Duodenal mucosa (tissue), 2 donors: ENCODE data around the gene SMG5.
A peak's percentile ranks its signal among the peaks of the same experiment; 100 is the strongest.
"Not testable (repeated sequence)": the region's sequence is repeated elsewhere in the genome, so short reads cannot be mapped to it uniquely, and the experiment has no call there.

Source experiments
- H3K27ac ChIP-seq: one replicate; pipeline ENCODE4 v1.7.0; 2013; ENCODE audit warnings: low read depth, low read length
- H3K27me3 ChIP-seq, 2 donors: one replicate each; pipeline ENCODE4 v1.7.0; 2013; ENCODE audit warnings: low read length in 2 of 2, control low read depth in 1 of 2; ENCODE audit not compliant: insufficient read depth in 2 of 2, control insufficient read depth in 1 of 2
- H3K36me3 ChIP-seq, 2 donors: one replicate each; pipeline ENCODE4 v1.7.0; 2013; ENCODE audit warnings: low read length in 2 of 2, control low read depth in 1 of 2; ENCODE audit not compliant: insufficient read depth in 2 of 2, control insufficient read depth in 1 of 2
- H3K4me1 ChIP-seq, 2 donors: one replicate each; pipeline ENCODE4 v1.7.0; 2013; ENCODE audit warnings: low read length in 2 of 2, control low read depth in 1 of 2; ENCODE audit not compliant: insufficient read depth in 2 of 2, control insufficient read depth in 1 of 2
- H3K4me3 ChIP-seq, 2 donors: one replicate each; pipeline ENCODE4 v1.7.0; 2013; ENCODE audit warnings: low read length in 2 of 2, low read depth in 1 of 2
- H3K9ac ChIP-seq, 2 donors: one replicate each; pipeline ENCODE4 v1.7.0; 2013; ENCODE audit warnings: low read length in 2 of 2, low read depth in 1 of 2
- H3K9me3 ChIP-seq, 2 donors: one replicate each; pipeline ENCODE4 v1.7.0; 2013; ENCODE audit warnings: low read length in 2 of 2, control low read depth in 1 of 2; ENCODE audit not compliant: control insufficient read depth in 1 of 2

The SMG5 gene

DNA sequence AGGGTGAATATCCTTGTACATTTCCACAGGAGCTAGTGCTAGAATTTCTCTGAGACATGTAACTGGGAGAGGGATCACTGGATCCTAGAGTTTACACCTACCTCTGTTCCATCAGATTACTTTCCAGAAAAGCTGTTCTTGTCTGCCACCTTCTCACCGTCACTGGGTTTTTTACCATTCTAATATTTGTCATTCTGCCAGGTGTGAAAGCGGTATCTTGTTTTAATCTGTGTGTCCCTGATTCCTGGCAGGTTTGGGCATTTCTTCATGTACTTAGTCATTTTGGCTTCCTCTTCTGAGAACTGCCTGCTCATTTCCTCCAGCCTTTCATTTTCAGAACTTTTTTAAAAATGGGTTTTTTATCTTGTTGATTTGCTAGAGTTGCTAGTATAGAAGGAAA is 64.8 kb downstream of the SMG5 start:
- Histone ChIP-seq H3K36me3 (peaks cover 9 to 26% of the 10 kb centered on the region in 2 donors), H3K4me1 (peaks cover 7 to 13% of the 10 kb centered on the region in 2 donors), H3K9ac (no peak overlapping the region), H3K4me3 (no peak overlapping the region), H3K9me3 (no peaks in the 10 kb centered on the region), H3K27ac (no peak overlapping the region), H3K27me3 (no peaks in the 10 kb centered on the region)

DNA sequence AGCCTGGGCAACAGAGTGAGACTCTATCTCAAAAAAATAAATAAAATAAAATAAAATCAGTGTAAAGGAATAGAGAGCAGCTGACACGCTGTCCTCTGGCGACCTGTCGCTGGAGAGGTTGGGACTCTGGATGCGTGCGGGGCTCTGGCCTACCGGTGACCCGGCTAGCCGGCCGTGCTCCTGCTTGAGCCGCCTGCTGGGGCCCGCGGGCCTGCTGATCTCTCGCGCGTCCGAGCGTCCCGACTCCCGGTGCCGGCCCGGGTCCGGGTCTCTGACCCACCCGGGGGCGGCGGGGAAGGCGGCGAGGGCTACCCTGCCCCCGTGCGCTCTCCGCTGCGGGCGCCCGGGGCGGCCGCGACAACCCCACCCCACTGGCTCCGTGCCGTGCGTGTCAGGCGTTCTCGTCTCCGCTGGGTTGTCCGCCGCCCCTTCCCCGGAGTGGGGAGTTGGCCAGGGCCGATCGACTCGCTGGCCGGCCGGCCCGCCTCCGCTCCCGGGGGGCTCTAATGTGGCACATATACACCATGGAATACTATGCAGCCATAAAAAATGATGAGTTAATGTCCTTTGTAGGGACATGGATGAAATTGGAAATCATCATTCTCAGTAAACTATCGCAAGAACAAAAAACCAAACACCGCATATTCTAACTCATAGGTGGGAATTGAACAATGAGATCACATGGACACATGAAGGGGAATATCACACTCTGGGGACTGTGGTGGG is 66.1 kb downstream of the SMG5 start:
- Histone ChIP-seq H3K4me1 (peaks cover 13% of the 10 kb centered on the region in 2 donors), H3K36me3 (peaks cover under 1 to 17% of the 10 kb centered on the region in 2 donors)
- H3K9me3 ChIP-seq, H3K27ac ChIP-seq, H3K27me3 ChIP-seq, H3K4me3 ChIP-seq, H3K9ac ChIP-seq: not testable (repeated sequence)

DNA sequence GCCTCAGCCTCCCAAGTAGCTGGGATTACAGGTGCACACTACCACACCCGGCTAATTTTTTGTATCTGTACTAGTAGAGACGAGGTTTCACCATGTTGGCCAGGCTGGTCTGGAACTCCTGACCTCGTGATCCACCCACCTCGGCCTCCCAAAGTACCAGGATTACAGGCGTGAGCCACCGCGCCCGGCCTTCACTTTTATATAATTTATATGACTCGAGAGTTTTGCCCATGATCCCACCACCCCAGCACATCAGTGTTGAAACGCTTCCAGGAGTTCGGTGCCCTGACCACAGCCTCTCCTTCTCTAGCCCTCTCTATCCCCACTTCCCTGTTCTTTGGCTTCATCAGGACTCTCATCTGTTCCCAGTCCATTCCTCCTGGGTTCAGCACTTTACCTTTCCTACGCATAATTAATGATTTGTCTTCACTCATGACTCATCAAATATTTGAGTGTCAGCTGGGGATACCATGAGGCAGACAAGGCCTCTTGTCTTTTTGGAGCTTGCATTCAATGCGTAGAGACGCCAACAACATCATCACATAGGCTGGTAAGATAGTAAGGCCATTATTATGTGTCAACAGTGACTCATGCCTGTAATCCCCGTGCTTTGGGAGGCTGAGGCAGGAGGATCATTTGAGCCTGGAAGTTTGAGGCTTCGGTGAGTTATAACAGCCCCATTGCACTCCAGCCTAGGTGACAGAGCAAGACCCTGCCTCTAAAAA is 68.4 kb downstream of the SMG5 start:
- Histone ChIP-seq H3K4me3 (peak overlapping the region in 1 of 2 donors; percentile 66), H3K36me3 (peaks cover 9 to 22% of the 10 kb centered on the region in 2 donors), H3K27me3 (no peaks in the 10 kb centered on the region), H3K9me3 (no peaks in the 10 kb centered on the region), H3K9ac (no peak overlapping the region), H3K4me1 (peaks cover 13% of the 10 kb centered on the region in 2 donors), H3K27ac (no peak overlapping the region)

DNA sequence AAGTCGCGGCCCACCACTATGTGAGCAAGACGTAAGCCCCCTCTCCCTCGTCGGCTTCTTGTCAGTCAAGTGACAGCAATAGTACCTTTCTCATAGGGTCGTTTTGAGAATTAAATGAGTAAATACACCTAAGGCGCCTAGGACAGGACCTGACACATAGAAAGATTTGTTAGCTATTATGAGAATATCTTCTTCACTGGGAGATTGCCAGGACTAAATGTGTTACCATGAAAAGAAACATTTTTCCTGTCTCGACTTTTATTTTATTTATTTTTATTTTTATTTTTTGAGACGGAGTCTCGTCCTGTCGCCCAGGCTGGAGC is 69.0 kb downstream of the SMG5 start:
- Histone ChIP-seq H3K9ac (peak overlapping the region; percentile 84 to 98), H3K27ac (peak overlapping the region; percentile 93), H3K9me3 (no peaks in the 10 kb centered on the region), H3K27me3 (no peaks in the 10 kb centered on the region), H3K4me1 (peaks cover 13% of the 10 kb centered on the region in 2 donors), H3K4me3 (peak overlapping the region; percentile 66 to 95), H3K36me3 (peaks cover 9 to 27% of the 10 kb centered on the region in 2 donors)

DNA sequence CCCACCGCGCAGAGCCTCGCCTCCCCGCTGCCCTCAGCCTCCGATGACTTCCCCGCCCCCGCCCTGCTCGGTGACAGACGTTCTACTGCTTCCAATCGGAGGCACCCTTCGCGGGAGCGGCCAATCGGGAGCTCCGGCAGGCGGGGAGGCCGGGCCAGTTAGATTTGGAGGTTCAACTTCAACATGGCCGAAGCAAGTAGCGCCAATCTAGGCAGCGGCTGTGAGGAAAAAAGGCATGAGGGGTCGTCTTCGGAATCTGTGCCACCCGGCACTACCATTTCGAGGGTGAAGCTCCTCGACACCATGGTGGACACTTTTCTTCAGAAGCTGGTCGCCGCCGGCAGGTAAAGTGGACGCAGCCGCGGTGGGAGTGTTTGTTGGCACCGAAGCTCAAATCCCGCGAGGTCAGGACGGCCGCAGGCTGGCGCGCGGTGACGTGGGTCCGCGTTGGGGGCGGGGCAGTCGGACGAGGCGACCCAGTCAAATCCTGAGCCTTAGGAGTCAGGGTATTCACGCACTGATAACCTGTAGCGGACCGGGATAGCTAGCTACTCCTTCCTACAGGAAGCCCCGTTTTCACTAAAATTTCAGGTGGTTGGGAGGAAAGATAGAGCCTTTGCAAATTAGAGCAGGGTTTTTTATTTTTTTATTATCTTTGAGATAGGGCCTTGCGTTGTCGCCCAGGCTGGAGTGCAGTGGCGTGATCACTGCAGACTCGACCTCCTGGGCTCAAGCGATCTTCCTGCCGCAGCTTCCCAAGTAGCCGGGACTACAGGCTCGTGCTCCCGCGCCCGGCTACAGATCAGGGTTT is 69.6 kb downstream of the SMG5 start, which contains the start of gene PMF1:
PMF1 (plus strand) TSS at position 175 of the 811 bp plus-strand sequence; CDS start at position 184, 9 bp downstream.
- Histone ChIP-seq H3K27ac (peak within 1 kb of the TSS; percentile 93), H3K4me3 (peak within 1 kb of the TSS; percentile 66 to 95), H3K27me3 (no peaks in the 10 kb centered on the region), H3K4me1 (peaks cover 13% of the 10 kb centered on the region in 2 donors), H3K9ac (peak within 1 kb of the TSS; percentile 84 to 98), H3K9me3 (no peaks in the 10 kb centered on the region), H3K36me3 (peaks cover 9 to 30% of the 10 kb centered on the region in 2 donors)

DNA sequence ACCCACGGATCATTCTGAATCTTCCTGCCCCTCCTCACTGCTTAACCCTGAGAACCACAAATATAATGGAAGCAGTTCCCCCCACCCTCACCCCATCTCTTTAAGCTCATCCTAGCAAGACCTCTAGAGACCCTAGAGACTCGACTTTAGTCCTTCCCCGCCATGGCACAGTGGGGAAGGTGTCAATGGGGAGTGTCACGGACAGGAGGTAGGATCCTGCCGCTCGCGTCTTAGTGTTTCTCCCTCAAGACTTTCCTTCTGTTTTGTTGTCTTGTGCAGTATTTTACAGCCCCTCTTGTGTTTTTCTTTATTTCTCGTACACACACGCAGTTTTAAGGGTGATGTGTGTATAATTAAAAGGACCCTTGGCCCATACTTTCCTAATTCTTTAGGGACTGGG is 70.5 kb downstream of the SMG5 start:
- H3K4me3 ChIP-seq, result peak overlapping the region; percentile 66 to 95
- no peak overlapping the region for H3K27ac ChIP-seq
- H3K36me3 ChIP-seq, result peaks cover 9 to 36% of the 10 kb centered on the region in 2 donors
- peak overlapping the region; percentile 78 to 84 for H3K9ac ChIP-seq
- no peaks in the 10 kb centered on the region for H3K27me3 ChIP-seq
- H3K9me3 ChIP-seq, result no peaks in the 10 kb centered on the region
- H3K4me1 ChIP-seq, result peaks cover 6 to 13% of the 10 kb centered on the region in 2 donors

DNA sequence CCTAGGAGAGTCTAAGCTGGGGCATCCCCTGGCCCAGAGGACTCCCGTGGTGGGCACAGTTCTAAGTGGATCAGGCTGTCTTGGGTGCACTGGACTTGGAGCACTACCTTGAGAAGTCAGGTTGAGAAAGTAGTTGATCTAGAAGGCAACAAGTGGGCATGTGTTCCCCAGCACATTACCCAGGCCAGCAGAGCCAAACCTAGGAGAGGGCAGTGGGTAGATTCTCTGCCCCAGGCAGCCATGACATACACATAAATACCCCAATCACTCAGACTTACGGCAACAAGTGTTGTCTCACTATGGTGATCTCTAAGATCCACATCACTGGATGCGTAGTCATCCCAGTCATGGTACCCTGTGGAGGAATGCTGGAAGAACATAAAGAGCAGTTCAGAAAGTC is 71.4 kb downstream of the SMG5 start:
- H3K36me3 ChIP-seq, result peaks cover 9 to 40% of the 10 kb centered on the region in 2 donors
- H3K27ac ChIP-seq, result no peak overlapping the region
- no peak overlapping the region for H3K9ac ChIP-seq
- no peaks in the 10 kb centered on the region for H3K27me3 ChIP-seq
- no peak overlapping the region for H3K4me3 ChIP-seq
- peaks cover 6 to 13% of the 10 kb centered on the region in 2 donors for H3K4me1 ChIP-seq
- no peaks in the 10 kb centered on the region for H3K9me3 ChIP-seq

DNA sequence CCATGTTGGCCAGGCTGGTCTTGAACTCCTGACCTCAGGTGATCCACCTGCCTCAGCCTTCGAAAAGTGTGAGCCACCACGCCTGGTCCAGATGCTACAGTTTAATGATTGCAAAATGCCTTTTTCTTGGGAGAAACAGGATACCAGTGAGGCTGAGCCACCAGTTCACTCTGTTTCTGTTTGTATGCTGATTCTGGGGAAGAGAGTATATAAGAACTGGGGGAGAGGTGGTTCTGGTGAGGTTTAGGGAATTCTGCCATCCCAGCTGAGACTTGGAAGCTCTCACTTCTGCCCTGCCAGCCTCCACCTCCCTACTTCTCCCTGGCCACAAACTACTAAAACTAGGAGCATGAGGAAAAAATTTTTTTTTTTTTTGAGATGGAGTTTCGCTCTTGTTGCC is 77.9 kb downstream of the SMG5 start:
- H3K4me3 ChIP-seq, result no peak overlapping the region
- no peak overlapping the region for H3K9ac ChIP-seq
- peaks cover 12 to 49% of the 10 kb centered on the region in 2 donors for H3K36me3 ChIP-seq
- no peaks in the 10 kb centered on the region for H3K9me3 ChIP-seq
- no peak overlapping the region for H3K27ac ChIP-seq
- no peaks in the 10 kb centered on the region for H3K27me3 ChIP-seq
- H3K4me1 ChIP-seq, result no peaks in the 10 kb centered on the region

DNA sequence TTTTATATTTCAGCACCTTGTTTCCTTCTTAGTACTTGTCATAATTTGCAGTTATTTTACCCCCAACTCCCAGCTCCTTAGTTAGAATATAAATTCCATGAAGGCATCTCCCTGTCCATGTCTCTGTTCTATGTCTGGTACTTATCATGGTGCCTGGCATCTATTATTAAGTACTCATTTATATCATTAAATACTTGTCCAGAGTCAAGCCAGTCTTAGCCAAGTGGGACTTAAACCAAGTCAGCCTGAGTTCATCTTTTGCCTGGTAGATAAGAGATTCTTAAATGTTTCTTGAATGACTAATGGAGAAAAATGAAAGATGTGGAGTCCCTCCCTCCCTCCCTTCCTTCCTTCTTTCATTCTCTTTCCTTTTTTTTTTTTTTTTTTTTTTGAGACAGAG is 79.3 kb downstream of the SMG5 start:
- no peak overlapping the region for H3K27ac ChIP-seq
- no peaks in the 10 kb centered on the region for H3K9me3 ChIP-seq
- no peaks in the 10 kb centered on the region for H3K27me3 ChIP-seq
- no peak overlapping the region for H3K9ac ChIP-seq
- H3K4me3 ChIP-seq, result no peak overlapping the region
- peaks cover 15 to 40% of the 10 kb centered on the region in 2 donors for H3K36me3 ChIP-seq
- H3K4me1 ChIP-seq, result peaks cover 5 to 6% of the 10 kb centered on the region in 2 donors

DNA sequence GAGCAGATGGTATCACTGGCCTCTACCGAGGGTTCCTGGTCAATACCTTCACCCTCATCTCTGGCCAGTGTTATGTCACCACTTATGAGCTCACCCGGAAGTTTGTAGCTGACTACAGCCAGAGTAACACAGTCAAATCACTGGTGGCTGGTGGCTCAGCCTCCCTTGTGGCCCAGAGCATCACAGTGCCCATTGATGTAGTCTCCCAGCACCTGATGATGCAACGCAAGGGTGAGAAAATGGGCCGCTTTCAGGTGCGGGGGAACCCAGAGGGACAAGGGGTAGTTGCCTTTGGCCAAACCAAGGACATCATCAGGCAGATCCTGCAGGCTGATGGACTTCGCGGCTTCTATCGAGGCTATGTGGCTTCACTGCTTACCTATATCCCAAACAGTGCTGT is 82.6 kb downstream of the SMG5 start:
- no peak overlapping the region for H3K27ac ChIP-seq
- H3K36me3 ChIP-seq, result peaks cover 15 to 37% of the 10 kb centered on the region in 2 donors
- H3K9me3 ChIP-seq, result no peaks in the 10 kb centered on the region
- no peak overlapping the region for H3K4me3 ChIP-seq
- peaks cover 15 to 30% of the 10 kb centered on the region in 2 donors for H3K4me1 ChIP-seq
- H3K9ac ChIP-seq, result no peak overlapping the region
- no peaks in the 10 kb centered on the region for H3K27me3 ChIP-seq
